ENCODE measurements around the gene ALPK1. TPM values are rescaled to one million over a fixed set of nuclear protein-coding genes. Genes with fewer than 3 reads are reported as not detected.
"Not testable (repeated sequence)": the region's sequence is repeated elsewhere in the genome, so short reads cannot be mapped to it uniquely, and the experiment has no call there.

ALPK1 gene
- total and polyA plus RNA-seq, 2 of the 4 experiments (the other 2 are of a cell fraction): 3.3 to 7.9 TPM

DNA sequence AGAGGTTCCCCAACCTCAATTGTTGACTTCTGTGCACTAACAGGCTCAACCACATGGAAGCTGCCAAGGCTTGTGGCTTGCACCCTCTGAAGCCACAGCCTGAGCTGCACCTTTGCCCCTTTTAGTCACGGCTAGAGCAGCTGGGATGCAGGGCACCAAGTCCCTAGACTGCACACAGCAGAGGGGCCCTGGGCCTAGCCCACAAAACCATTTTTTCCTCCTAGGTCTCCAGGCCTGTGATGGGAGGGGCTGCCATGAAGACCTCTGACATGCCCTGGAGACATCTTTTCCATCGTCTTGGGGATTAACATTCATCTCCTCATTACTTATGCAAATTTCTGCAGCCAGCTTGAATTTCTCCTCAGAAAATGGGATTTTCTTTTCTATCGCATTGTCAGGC, 193.6 kb downstream of the ALPK1 start:
- H2BK5ac ChIP-seq (ENCODE audit: low read depth, low read length, poor library complexity, severe bottlenecking); H2AK9ac ChIP-seq (replicated peaks; ENCODE audit: low read depth, low read length, poor library complexity); H2BK15ac ChIP-seq (ENCODE audit: low read depth, low read length); POLR2A ChIA-PET (ENCODE audit: unreplicated experiment); H4K91ac ChIP-seq (ENCODE audit: insufficient read depth, low read depth, low read length); H2BK20ac ChIP-seq (ENCODE audit: low read depth, low read length); H3K18ac ChIP-seq (ENCODE audit: low read depth, low read length); H3K4me2 ChIP-seq (ENCODE audit: low read depth, low read length); H3K27ac ChIP-seq (ENCODE audit: insufficient read depth, low read length); H4K8ac ChIP-seq (ENCODE audit: low read depth in 2 of 2, low read length in 2 of 2); H2AK5ac ChIP-seq (ENCODE audit: low read depth, low read length); H3K9me1 ChIP-seq (ENCODE audit: insufficient read depth, low read length); BruUV-seq (replicated peaks); H3K4me3 ChIP-seq (ENCODE audit: insufficient read depth, low read depth, low read length); H3K36me3 ChIP-seq (ENCODE audit: control insufficient read depth, insufficient read depth, low read length); H3K4me1 ChIP-seq (ENCODE audit: control insufficient read depth, insufficient read depth, low read length); H4K20me1 ChIP-seq (ENCODE audit: insufficient read depth, low read length); in situ Hi-C loops (cut with MboI; ENCODE audit: low sequenced_read_pairs); H3K23ac ChIP-seq (ENCODE audit: low read depth, low read length); dilution Hi-C loops (cut with HindIII; ENCODE audit: low sequenced_read_pairs, unreplicated experiment); DNase-seq; H3K79me1 ChIP-seq (ENCODE audit: low read depth in 1 of 2, low read length in 2 of 2); H3K14ac ChIP-seq (replicated peaks; ENCODE audit: low read depth, low read length); H3K56ac ChIP-seq (ENCODE audit: extremely low read depth, insufficient read depth, low read length); CTCF ChIA-PET; H3K27me3 ChIP-seq (ENCODE audit: control insufficient read depth, insufficient read depth, low read length); H3K9me3 ChIP-seq (ENCODE audit: control insufficient read depth, insufficient read depth, low read length); H3K9ac ChIP-seq (ENCODE audit: low read depth, low read length); intact Hi-C loops (cut with micrococcal nuclease); H2AFZ ChIP-seq (replicated peaks; ENCODE audit: low read length, poor library complexity); H3K4ac ChIP-seq (ENCODE audit: low read depth, low read length); H4K5ac ChIP-seq (ENCODE audit: low read depth, low read length); ATAC-seq (ENCODE audit: low read depth); H2BK120ac ChIP-seq (ENCODE audit: low read depth, low read length): not testable (repeated sequence)
- WGBS, 2 experiments (ENCODE audit: extremely low coverage in 2 of 2, insufficient read length in 1 of 2): 50% methylated on average over 2 of the region's 3 CpGs; no CpG with 5 or more reads in 1 of the 2 experiments

Other genes with a start within 250 kb of the ALPK1 start
- gene FAM241A, start 151.9 kb upstream of the ALPK1 start, total RNA-seq (2012; rRNA removed): under 0.01 and 0.28 TPM in 2 replicates
- 0.19 and 0.24 TPM in 2 replicates for gene FAM241A, start 151.9 kb upstream of the ALPK1 start, polyA plus RNA-seq (2012; rRNA removed)
- gene AP1AR, start 65.6 kb upstream of the ALPK1 start, total RNA-seq (2012; rRNA removed): 4.7 and 8.3 TPM in 2 replicates
- 3.3 and 4.0 TPM in 2 replicates for gene AP1AR, start 65.6 kb upstream of the ALPK1 start, polyA plus RNA-seq (2012; rRNA removed)
- gene TIFA, start 11.5 kb upstream of the ALPK1 start, total RNA-seq (2012; rRNA removed): 2.5 and 3.6 TPM in 2 replicates
- gene TIFA, start 11.5 kb upstream of the ALPK1 start, polyA plus RNA-seq (2012; rRNA removed): 2.5 and 3.7 TPM in 2 replicates
- gene NEUROG2, start 218.8 kb downstream of the ALPK1 start, total RNA-seq (2012; rRNA removed): not detected in 2 replicates
- gene NEUROG2, start 218.8 kb downstream of the ALPK1 start, polyA plus RNA-seq (2012; rRNA removed): not detected in 2 replicates